Karpas-422 (cell line): Measurements from ENCODE around the gene BCLAF3. TPM values are rescaled to one million over a fixed set of nuclear protein-coding genes. Genes with fewer than 3 reads are reported as not detected.
A peak's percentile ranks its signal among the peaks of the same experiment; 100 is the strongest.

Source experiments
- DNase-seq: peaks from one replicate; pipeline ENCODE4 v3.0.0-alpha.2; 2015
- H2AFZ ChIP-seq: fragments of 200-600 bp; sonication (generic); 2 replicates; pipeline ENCODE4 v1.6.1; 2014; ENCODE audit warnings: antibody characterized with exemption, low read length, mixed read lengths
- H3K27ac ChIP-seq: fragments of 200-600 bp; sonication (generic); 2 replicates; pipeline ENCODE4 v1.5.1; 2014; ENCODE audit warnings: mild to moderate bottlenecking, low read length, moderate library complexity
- H3K27me3 ChIP-seq: fragments of 200-600 bp; sonication (generic); 2 replicates; pipeline ENCODE4 v1.6.1; 2014; ENCODE audit warnings: low read length, mixed read lengths
- H3K36me3 ChIP-seq: fragments of 200-600 bp; sonication (generic); 2 replicates; pipeline ENCODE4 v1.6.1; 2014; ENCODE audit warnings: low read length, mixed read lengths; ENCODE audit not compliant: insufficient read depth
- H3K4me1 ChIP-seq: fragments of 200-600 bp; sonication (generic); 2 replicates; pipeline ENCODE4 v1.6.1; 2014; ENCODE audit warnings: mild to moderate bottlenecking, low read length, mixed read lengths
- H3K4me2 ChIP-seq: fragments of 200-600 bp; sonication (generic); 2 replicates; pipeline ENCODE4 v1.6.1; 2014; ENCODE audit warnings: low read length, low read depth, mild to moderate bottlenecking; ENCODE audit not compliant: poor library complexity, severe bottlenecking
- H3K4me3 ChIP-seq: fragments of 200-600 bp; sonication (generic); 2 replicates; pipeline ENCODE4 v1.5.1; 2014; ENCODE audit warnings: mild to moderate bottlenecking, antibody characterized with exemption, low read length, mixed read lengths
- H3K79me2 ChIP-seq: fragments of 200-600 bp; sonication (generic); 2 replicates; pipeline ENCODE4 v1.6.1; 2014; ENCODE audit warnings: mild to moderate bottlenecking, low read length, mixed read lengths
- H3K9ac ChIP-seq: fragments of 200-600 bp; sonication (generic); 2 replicates; pipeline ENCODE4 v1.6.0; 2014; ENCODE audit warnings: low read length
- H3K9me2 ChIP-seq: fragments of 200-600 bp; sonication (generic), shearing (Covaris generic); replicated peaks from 2 replicates; pipeline ENCODE4 v1.6.0; 2014; ENCODE audit warnings: mild to moderate bottlenecking, low read length, moderate library complexity; ENCODE audit not compliant: insufficient read depth
- H3K9me3 ChIP-seq: fragments of 300-700, 200-600 bp; sonication (generic); 2 replicates; pipeline ENCODE4 v1.6.1; 2014; ENCODE audit warnings: low read length, mixed read lengths
- H4K20me1 ChIP-seq: fragments of 200-600 bp; sonication (generic); 2 replicates; pipeline ENCODE4 v1.6.1; 2014; ENCODE audit warnings: mild to moderate bottlenecking, antibody characterized with exemption, low read length, low read depth; ENCODE audit not compliant: insufficient read depth
- total RNA-seq: library from RNA; depleted of rRNA; stranded (reverse); fragments of >200 nt; shearing (Covaris generic); gene quantifications from 2 replicates; pipeline ENCODE4 v1.2.3, GENCODE V29; 2014; ENCODE audit warnings: low replicate concordance

BCLAF3 gene
- total RNA-seq, 1 experiment from 2014 or later = 16.8 TPM

DNA sequence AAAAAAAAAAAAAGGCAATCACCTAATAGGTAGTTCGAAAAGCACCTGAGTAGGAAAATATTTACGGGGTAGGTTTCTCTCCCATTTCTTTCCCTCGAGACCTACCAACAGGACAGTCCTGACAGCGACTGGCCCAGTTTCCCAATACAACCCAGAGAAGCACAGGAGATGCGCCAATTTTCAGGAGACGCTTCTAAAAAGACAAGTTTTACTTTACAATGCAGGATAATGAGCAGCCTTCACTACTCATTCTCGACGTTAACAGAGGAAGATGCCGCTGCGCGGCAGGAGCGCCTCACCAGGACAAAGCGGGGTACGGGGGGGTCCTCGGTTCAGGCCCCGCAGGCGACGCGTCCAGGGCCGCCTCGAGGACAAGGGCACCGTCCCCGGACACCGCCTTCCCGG, 708 bp downstream of the BCLAF3 start:
- Histone ChIP-seq H3K79me2 (peaks cover 53% of the 10 kb centered on the region), H3K27ac (peak overlapping the region; percentile 54; the same call in 1 of the 2 replicates)

DNA sequence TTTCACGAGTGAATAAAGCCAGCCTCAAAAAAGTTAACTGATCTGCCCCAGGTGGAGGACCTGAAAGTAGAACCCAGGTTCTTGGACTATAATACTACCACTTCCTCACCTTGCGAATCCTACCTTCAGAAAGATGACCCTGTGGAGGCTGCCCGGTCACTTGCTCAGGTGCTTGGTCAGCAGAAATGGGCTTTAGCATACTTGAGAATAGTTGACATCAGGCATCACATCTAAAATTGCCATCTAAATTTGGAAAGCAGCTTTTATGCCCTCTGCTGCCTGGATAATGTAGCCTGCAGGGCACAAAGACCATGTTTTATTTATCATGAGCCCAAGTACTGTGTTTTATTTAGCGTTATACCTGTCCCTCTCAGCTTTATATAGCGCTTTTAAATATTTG, 3.0 kb downstream of the BCLAF3 start:
- H3K4me3 ChIP-seq = no peak overlapping the region
- H3K9me2 ChIP-seq = no peaks in the 10 kb centered on the region
- no peak overlapping the region for H2AFZ ChIP-seq
- no peaks in the 10 kb centered on the region; the same call in 1 of the 2 replicates for H3K36me3 ChIP-seq
- H3K79me2 ChIP-seq = peaks cover 69% of the 10 kb centered on the region
- no peak overlapping the region for H3K4me2 ChIP-seq
- no peaks in the 10 kb centered on the region for H4K20me1 ChIP-seq
- no peak for DNase-seq
- H3K27ac ChIP-seq = no peak overlapping the region
- no peaks in the 10 kb centered on the region for H3K9me3 ChIP-seq
- H3K9ac ChIP-seq = no peak overlapping the region
- no peaks in the 10 kb centered on the region for H3K27me3 ChIP-seq
- H3K4me1 ChIP-seq = peaks cover 25% of the 10 kb centered on the region

More for the DNA sequence above, 708 bp downstream of the BCLAF3 start:
- peak overlapping the region; percentile 73 for H3K9ac ChIP-seq
- peaks cover 29% of the 10 kb centered on the region for H3K4me1 ChIP-seq
- H4K20me1 ChIP-seq = no peaks in the 10 kb centered on the region
- H3K4me3 ChIP-seq = peak overlapping the region; percentile 79
- DNase-seq = peak; percentile 49
- no peaks in the 10 kb centered on the region; the same call in 1 of the 2 replicates for H3K36me3 ChIP-seq
- no peaks in the 10 kb centered on the region for H3K9me2 ChIP-seq
- peak overlapping the region; percentile 84 for H3K4me2 ChIP-seq
- no peaks in the 10 kb centered on the region for H3K27me3 ChIP-seq
- H2AFZ ChIP-seq = no peak overlapping the region
- H3K9me3 ChIP-seq = no peaks in the 10 kb centered on the region

DNA sequence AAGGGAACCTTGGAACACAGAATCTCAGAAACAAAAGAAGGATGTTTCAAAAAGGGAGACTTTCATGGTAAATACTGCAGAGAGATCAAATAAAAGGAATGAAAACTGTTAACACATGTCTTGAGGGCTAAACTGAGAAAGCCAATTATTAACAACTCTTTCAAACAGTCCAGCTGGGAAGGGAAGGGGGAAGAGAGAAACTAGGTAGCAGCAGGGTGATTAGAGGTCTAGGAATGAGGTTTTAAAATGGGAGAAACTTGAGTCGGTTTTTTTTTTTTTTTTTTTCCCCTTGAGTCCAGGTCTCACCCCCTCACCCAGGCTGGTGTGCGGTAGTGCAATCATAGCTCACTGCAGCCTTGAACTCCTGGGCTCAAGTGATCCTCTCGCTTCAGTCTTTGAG, 4.3 kb downstream of the BCLAF3 start:
- no peaks in the 10 kb centered on the region; the same call in 1 of the 2 replicates for H3K36me3 ChIP-seq
- no peaks in the 10 kb centered on the region for H3K9me3 ChIP-seq
- H3K4me2 ChIP-seq = no peak overlapping the region
- no peak for DNase-seq
- H3K27me3 ChIP-seq = no peaks in the 10 kb centered on the region
- H3K9ac ChIP-seq = no peak overlapping the region
- no peak overlapping the region for H3K4me3 ChIP-seq
- H3K27ac ChIP-seq = no peak overlapping the region
- peaks cover 81% of the 10 kb centered on the region for H3K79me2 ChIP-seq
- H4K20me1 ChIP-seq = no peaks in the 10 kb centered on the region
- H2AFZ ChIP-seq = no peak overlapping the region
- no peaks in the 10 kb centered on the region for H3K9me2 ChIP-seq
- peaks cover 22% of the 10 kb centered on the region for H3K4me1 ChIP-seq

DNA sequence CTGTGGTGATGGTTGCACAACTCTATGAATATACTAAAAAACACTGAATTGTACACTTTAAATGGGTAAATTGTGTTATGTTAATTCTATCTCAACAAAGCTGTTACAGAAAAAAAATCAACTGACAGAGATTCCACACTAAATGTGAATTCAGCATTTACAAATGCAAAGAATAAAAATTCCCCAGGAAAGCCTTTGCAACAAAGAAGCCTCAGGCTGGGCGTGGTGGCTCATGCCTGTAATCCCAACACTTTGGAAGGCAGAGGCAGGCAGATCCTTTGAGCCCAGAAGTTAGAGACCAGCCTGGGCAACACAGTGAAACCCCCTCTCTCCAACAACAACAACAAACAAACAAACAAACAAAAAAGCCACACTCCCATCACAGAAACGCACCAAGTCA, 8.9 kb downstream of the BCLAF3 start:
- Histone ChIP-seq H3K36me3 (peaks cover 7% of the 10 kb centered on the region), H3K9ac (no peak overlapping the region), H3K9me3 (no peaks in the 10 kb centered on the region), H4K20me1 (no peaks in the 10 kb centered on the region), H3K27ac (no peak overlapping the region), H3K79me2 (peaks cover 93% of the 10 kb centered on the region), H3K4me1 (no peaks in the 10 kb centered on the region), H3K4me3 (no peak overlapping the region), H3K27me3 (no peaks in the 10 kb centered on the region), H3K9me2 (no peaks in the 10 kb centered on the region), H2AFZ (no peak overlapping the region), H3K4me2 (no peak overlapping the region)
- DNase-seq = no peak

DNA sequence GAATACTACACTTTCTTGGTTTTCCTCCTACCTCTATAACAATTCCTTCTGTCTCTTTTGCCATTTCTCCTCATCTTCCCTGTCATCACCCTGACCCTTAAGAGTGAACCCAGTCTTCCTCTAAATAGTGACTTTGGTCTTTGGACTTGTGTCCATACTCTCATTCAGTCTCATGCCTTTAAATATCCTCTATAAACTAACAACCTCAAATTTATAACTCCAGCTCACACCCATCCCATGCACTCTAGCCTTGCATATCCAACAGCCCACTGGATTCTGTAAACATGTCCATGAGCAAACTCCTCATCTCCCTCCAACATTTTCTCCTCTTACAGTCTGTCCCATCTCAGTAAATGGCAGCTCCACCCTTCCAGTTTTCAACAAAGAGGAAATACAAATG, 15.0 kb downstream of the BCLAF3 start:
- H3K9me3 ChIP-seq = no peaks in the 10 kb centered on the region
- no peak overlapping the region for H3K4me3 ChIP-seq
- peaks cover 18% of the 10 kb centered on the region for H3K4me1 ChIP-seq
- peaks cover 7% of the 10 kb centered on the region for H3K36me3 ChIP-seq
- no peak overlapping the region for H3K4me2 ChIP-seq
- peaks cover 91% of the 10 kb centered on the region for H3K79me2 ChIP-seq
- no peak overlapping the region for H3K9ac ChIP-seq
- H3K27ac ChIP-seq = no peak overlapping the region
- no peak overlapping the region for H2AFZ ChIP-seq
- no peak for DNase-seq
- H4K20me1 ChIP-seq = no peaks in the 10 kb centered on the region
- no peaks in the 10 kb centered on the region for H3K9me2 ChIP-seq
- H3K27me3 ChIP-seq = no peaks in the 10 kb centered on the region

DNA sequence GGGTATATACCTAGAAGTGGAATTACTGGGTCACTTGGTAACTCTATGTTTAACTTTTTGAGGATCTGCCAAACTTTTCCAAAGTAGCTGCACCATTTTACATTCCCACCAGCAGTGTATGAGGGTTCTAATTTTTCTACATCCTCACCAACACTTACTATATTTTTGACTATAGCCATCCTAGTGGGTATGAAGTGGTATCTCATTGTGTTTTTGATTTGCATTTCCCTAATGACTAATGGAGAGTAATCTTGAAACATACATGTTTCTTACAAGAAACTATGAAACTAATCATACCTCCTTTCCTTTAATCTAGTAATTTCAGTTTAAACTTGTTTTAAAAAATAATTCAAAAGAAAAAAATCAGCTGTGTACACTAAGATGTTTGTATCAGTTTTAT, 17.9 kb downstream of the BCLAF3 start:
- no peak for DNase-seq
- Histone ChIP-seq H3K36me3 (no peaks in the 10 kb centered on the region), H3K4me1 (peaks cover 18% of the 10 kb centered on the region), H3K9me2 (no peaks in the 10 kb centered on the region), H3K4me3 (no peak overlapping the region), H4K20me1 (no peaks in the 10 kb centered on the region), H3K27ac (no peak overlapping the region), H3K9ac (no peak overlapping the region), H3K9me3 (no peaks in the 10 kb centered on the region), H3K27me3 (no peaks in the 10 kb centered on the region), H3K79me2 (peaks cover 71% of the 10 kb centered on the region), H2AFZ (no peak overlapping the region), H3K4me2 (no peak overlapping the region)

DNA sequence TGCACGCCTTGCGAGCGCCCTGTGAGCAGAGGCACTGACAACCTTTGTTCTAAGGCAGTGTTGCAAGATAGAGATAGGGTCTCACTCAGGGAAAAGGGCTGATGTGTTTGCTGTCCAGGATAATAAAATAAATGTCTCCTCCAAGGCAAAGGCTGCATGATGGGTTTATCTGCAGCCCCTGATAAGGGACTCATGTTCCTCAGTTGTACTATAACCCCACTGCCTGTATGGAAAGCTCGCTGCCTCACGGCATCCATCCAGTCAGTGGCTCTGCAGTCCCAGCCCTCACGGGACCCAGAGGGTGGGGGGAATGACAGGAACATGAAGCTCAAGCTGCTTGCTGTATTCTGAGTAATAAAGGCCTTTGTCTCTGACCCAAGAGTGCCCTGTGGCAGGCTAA, 22.6 kb downstream of the BCLAF3 start:
- no peak overlapping the region for H3K27ac ChIP-seq
- no peak overlapping the region for H3K9ac ChIP-seq
- no peaks in the 10 kb centered on the region; the same call in 1 of the 2 replicates for H3K36me3 ChIP-seq
- H2AFZ ChIP-seq = no peak overlapping the region
- peaks cover 8% of the 10 kb centered on the region for H3K4me1 ChIP-seq
- H3K27me3 ChIP-seq = no peaks in the 10 kb centered on the region
- H3K9me3 ChIP-seq = no peaks in the 10 kb centered on the region
- no peak overlapping the region for H3K4me2 ChIP-seq
- no peaks in the 10 kb centered on the region for H3K9me2 ChIP-seq
- H3K79me2 ChIP-seq = peaks cover 35% of the 10 kb centered on the region
- DNase-seq = no peak
- no peaks in the 10 kb centered on the region for H4K20me1 ChIP-seq
- H3K4me3 ChIP-seq = no peak overlapping the region

DNA sequence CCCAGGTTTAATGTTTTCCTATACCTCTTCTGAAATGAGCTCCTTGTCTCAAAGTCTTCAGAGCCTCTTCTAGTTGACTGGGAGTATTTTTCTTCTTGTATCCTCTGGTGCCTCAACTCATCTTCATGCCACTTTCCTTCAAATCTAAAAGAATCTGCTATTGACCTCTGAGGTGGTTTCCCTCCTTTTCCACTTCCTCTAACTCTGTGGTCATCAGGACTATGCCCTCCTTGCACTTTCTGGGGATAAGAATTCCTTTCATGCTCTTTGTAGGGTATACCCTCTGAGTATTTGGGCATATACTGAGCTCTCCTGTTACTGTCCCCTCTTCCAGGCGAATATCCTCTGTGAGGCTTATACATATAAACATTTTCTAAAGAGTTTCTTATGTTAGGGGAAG, 24.8 kb downstream of the BCLAF3 start:
- Histone ChIP-seq H3K4me3 (no peak overlapping the region), H3K4me1 (no peaks in the 10 kb centered on the region), H3K9me2 (no peaks in the 10 kb centered on the region), H2AFZ (no peak overlapping the region), H3K36me3 (no peaks in the 10 kb centered on the region; the same call in 1 of the 2 replicates), H3K79me2 (peaks cover 21% of the 10 kb centered on the region), H3K9ac (no peak overlapping the region), H3K27me3 (no peaks in the 10 kb centered on the region), H3K9me3 (no peaks in the 10 kb centered on the region), H3K27ac (no peak overlapping the region), H3K4me2 (no peak overlapping the region), H4K20me1 (no peaks in the 10 kb centered on the region)
- DNase-seq = no peak
